Kidney epithelial cell (primary cell): Measurements from ENCODE around the gene FAM131B. TPM values are rescaled to one million over a fixed set of nuclear protein-coding genes. Genes with fewer than 3 reads are reported as not detected.

Experiments
- DNase-seq: peaks from one replicate; pipeline ENCODE4 v3.0.0-alpha.2; 2010; ENCODE audit warnings: low read depth
- H3K27me3 ChIP-seq: 2 replicates; pipeline ENCODE4 v1.6.0; 2011; ENCODE audit warnings: low read length; ENCODE audit not compliant: control insufficient read depth, insufficient read depth
- H3K36me3 ChIP-seq: 2 replicates; pipeline ENCODE4 v1.5.1; 2011; ENCODE audit warnings: low read length; ENCODE audit not compliant: control insufficient read depth, insufficient read depth
- H3K4me3 ChIP-seq: 2 replicates; pipeline ENCODE4 v1.5.1; 2011; ENCODE audit warnings: low read depth, mild to moderate bottlenecking, control low read depth, low read length
- CTCF ChIP-seq: IDR thresholded peaks from 2 replicates; pipeline ENCODE4 v1.5.1; 2011; ENCODE audit warnings: mild to moderate bottlenecking, moderate library complexity, low read length, control low read depth, inconsistent platforms; ENCODE audit not compliant: insufficient read depth, poor library complexity, severe bottlenecking
- total RNA-seq: library from RNA; depleted of rRNA; stranded (reverse); fragments of >200 nt; gene quantifications from 2 replicates; pipeline ENCODE4 v1.2.3, GENCODE V29; 2015

FAM131B gene
- total RNA-seq, 1 donor from 2014 or later = 1.3 TPM

DNA sequence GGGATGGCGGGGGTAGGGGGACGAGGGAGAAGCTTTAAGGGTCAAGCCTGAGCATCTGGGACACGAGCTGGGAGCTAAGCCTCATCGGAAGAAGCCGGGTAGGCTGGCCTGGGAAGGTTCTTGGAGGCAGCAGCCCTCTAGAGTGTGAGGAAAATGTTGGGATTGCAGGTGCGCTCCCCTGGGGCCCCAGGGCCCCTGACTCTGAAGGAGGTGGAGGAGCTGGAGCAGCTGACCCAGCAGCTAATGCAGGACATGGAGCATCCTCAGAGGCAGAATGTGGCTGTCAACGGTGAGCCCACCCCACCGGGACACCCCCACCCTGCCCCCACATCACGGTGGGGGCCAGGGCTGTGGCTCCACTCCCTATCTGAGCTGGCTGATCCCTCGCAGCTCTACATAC is 25.5 kb upstream of the FAM131B start:
- no peak overlapping the region for H3K4me3 ChIP-seq
- no peak for TF ChIP-seq CTCF
- H3K36me3 ChIP-seq = peaks cover 4% of the 10 kb centered on the region
- DNase-seq = no peak
- H3K27me3 ChIP-seq = no peaks in the 10 kb centered on the region

DNA sequence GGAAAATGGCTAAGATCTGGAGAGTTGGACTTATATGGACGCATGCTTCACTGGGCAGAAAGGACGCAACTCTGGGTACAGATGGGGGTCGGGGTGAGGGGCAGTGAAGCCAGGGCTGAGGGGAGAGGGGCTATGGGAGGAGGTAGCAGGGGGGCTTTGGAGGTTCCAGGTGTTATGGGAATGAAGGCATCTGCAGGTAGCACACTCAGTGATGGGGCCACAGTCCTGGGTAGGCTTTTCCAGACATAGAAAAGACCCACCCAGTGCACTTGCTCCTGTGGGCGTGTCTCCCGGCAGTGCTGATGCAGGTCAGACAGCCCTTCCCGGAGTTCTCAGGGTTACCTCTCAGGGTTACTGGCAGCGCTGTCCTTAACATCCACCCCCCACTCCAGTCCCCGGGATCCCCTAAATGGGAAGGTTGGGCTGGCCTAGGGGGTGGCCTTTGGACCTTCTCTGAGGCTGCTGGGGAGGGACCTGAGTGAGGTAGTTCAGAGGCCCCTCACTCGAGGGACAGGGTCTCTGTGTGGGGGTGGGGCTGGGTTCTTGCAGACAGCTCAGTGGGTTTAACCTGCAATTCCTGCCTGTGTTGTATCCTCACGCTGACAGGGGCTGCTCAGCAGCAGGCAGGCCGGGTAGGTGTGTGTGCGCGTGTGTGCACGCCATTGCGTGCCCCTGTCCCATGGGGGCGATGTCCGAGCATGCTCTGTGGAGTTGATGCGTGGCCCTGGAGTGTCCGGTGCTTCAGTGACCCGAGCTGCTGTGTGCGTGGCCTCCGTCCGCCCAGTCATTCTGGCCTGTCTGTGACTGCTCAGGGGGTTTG is 24.9 kb upstream of the FAM131B start:
- peaks cover 4% of the 10 kb centered on the region for H3K36me3 ChIP-seq
- no peak for TF ChIP-seq CTCF
- H3K4me3 ChIP-seq = no peak overlapping the region
- no peak for DNase-seq
- H3K27me3 ChIP-seq = no peaks in the 10 kb centered on the region

- H3K27me3 ChIP-seq = no peaks in the 10 kb centered on the region
- peaks cover 2% of the 10 kb centered on the region for H3K36me3 ChIP-seq
- no peak for TF ChIP-seq CTCF
- no peak for DNase-seq
- no peak overlapping the region for H3K4me3 ChIP-seq
Measured at GRCh38 chr7:143385891-143386781, 23.6 kb upstream of the FAM131B start.

GRCh38 chr7:143384661-143385631 is 22.4 kb upstream of the FAM131B start:
- no peak for DNase-seq
- TF ChIP-seq CTCF = no peak
- Histone ChIP-seq H3K4me3 (no peak overlapping the region), H3K27me3 (no peaks in the 10 kb centered on the region), H3K36me3 (peaks cover 2% of the 10 kb centered on the region)

DNA sequence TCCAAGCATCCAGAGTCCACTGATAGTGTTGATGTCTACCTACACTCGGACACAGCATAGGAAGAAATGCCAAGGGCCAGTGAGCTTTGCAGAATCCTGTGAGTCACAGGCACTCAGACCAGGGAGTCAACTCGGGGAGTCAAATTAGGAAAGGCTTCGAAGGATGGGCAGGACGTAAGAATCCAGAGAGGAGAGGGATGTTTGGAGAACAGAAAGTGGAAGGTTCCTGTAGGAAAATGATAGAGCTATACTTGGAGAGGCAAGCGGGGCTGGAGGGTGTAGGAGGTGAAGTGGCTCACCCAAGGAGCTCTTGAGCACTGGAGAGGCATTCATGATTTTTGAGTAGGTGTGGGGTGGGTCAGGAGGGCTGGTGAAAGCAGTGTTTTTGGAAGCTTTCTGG is 21.6 kb upstream of the FAM131B start:
- H3K36me3 ChIP-seq = peaks cover 2% of the 10 kb centered on the region
- no peak for TF ChIP-seq CTCF
- no peak for DNase-seq
- H3K4me3 ChIP-seq = no peak overlapping the region
- no peaks in the 10 kb centered on the region for H3K27me3 ChIP-seq
